NCI-H2107 (cell line): Measurements from ENCODE around the gene ALOX12.
"Not testable (repeated sequence)": the region's sequence is repeated elsewhere in the genome, so short reads cannot be mapped to it uniquely, and the experiment has no call there.

Source experiments
- DNase-seq: peaks from one replicate; lab custom pipeline; 2025; lab: John Stamatoyannopoulos, UW

ALOX12 gene

DNA sequence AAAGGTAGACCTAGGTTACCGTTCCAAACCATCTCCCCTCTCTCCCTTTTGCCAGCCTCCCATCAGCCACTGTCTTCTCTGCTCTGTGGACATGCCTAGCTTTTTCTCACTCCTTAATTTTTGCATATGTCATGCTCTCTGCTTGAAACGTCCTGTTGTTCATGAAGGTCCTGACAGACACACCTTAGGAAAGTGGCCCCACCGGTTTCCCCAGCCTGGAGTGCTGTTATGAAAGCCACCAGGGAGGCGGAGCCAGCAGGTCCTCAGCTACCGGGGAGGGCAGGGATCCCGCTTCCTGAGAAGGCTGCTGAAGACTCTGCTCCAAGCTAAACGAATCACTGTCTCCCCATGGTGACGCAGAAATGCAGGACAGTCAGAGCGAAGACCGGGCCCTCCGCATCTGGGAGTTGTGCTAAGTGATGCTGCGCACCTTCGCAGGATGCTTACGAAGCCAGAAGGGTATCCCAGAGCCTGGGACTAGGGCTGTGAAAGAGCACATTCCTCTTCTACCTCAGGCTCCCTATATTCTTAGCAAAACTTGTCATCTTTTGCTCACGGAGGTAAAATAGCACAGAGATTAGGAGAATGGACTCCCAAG, 50.4 kb downstream of the ALOX12 start:
- DNase-seq: no peak

DNA sequence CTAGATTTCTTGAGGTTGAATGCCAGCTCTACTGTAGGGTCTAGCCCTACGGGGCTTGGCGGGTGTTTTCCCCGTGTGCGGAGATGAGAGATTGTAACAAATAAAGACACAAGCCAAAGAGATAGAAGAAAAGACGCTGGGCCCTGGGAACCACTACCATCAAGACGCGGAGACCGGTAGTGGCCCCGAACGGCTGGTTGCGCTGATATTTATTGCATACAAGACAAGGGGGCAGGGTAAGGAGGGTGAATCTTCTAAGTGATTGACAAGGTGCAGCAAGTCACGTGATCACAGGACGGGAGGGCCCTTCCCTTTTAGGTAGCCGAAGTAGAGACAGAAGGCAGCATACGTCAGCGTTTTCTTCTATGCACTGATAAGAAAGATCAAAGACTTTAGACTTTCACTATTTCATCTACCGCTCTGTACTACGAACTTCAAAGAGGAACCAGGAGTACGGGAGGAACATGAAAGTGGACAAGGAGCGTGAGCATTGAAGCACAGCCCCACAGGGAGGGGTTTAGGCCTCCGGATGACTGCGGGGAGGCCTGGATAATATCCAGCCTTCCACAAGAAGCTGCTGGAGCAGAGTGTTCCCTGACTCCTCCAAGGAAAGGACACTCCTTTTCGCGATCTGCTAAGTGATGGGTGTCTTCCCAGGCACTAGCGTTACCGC, 51.0 kb downstream of the ALOX12 start:
- DNase-seq: not testable (repeated sequence)

DNA sequence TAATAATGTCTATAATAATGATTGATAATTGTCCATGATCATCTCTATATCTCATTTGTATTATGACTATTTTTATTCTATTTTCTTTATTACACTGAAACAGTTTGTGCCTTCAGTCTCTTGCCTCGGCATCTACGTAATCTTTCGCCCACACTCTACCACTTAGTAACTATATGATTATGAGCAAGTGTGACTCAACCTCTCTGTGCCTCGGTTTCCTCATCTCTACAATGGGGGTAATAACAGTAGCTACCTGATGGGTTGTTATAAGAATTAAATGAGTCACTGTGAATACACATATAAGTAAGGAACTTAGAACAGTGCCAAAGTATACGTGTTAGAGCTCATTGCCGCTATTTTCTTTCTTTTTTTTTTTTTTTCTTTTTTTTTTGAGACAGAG, 51.7 kb downstream of the ALOX12 start:
- DNase-seq: no peak

DNA sequence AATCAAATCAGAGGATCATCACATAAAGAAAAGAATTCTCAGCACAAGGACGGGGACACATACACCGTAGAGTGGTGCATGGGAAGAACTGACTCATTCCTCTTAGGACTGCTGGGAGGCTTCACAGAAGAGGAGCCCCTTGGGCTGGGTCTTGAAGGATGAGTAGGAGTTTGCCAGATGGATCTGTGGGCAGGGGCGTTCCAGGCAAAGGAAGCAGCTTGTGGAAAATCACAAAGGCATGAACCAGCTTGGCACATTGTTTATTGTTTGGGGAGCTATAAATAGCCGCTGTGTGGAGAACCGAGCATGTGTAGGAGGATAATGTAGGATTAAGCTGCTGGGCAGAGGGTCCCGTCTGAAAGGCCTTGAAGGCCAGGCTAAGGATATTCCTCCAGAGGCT, 53.1 kb downstream of the ALOX12 start:
- DNase-seq: no peak

DNA sequence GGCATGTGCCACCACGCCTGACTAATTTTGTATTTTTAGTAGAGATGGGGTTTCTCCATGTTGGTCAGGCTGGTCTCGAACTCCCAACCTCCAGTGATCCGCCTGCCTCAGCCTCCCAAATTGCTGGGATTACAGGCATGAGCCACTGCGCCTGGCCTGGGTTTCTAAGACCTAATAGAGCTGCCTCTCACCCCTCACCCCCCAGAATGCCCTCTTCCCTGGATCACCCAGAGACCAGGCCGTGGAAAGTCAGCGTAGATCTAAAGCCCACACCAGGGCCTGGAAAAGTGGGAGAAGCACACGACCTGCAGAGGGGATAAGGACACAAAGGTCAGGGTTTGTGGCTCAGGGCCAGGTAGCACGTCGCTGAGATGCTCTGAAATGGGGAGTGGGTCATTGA, 54.7 kb downstream of the ALOX12 start:
- not testable (repeated sequence) for DNase-seq

DNA sequence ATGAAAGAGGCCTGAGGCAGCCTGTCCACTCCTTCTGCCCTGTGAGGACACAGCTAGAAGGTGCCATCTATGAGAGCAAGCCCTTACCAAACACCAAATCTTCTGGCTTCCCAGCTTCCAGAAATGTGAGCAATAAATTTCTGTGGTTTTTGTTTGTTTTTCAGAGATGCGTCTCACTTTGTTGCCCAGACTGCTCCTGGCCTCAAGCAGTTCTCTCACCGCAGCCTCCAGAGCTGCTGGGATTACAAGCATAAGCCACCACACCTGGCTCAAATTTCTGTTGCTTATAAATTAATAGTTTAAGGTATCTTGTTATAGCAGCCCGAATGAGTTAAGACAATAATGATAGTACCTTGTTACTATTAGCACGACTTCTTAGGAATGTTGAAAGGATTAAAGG, 60.5 kb downstream of the ALOX12 start:
- no peak for DNase-seq

DNA sequence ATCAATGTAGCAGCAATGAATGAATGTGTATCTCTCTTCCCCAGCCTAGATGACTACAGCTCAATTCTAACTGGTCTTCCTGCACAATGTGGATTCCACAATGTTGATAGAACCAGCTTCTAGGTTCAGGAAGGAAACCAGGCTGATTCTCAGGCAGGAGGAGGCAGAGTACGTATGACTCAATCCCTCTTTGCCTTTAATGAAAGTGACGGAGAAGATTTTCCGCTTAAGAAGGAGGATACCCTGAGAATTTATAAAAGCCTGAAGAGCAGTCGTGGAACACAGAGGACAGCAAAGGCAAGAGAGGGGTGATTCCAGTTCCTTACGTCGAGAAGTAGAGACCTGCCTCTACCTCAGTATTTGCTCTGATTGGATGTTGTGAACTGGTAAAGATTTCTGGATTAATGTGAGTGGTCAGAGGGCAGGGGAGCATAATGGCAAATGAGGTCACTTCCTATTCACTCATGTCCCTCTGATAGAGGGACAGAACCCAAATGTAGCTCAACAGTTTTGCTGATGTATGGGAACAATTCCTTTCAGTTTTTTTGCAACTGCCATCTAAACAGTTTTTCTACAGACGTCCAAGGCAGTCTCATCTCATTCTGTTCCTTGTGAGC, 63.1 kb downstream of the ALOX12 start:
- DNase-seq: no peak
